GM12872 (cell line): ENCODE measurements around the gene PIP5K1B.

Experiments
- TF ChIP-seq, protein P1 (sequence below): IDR thresholded peaks from 3 replicates; pipeline ENCODE4 v1.5.1; 2011; ENCODE audit warnings: low read depth, mild to moderate bottlenecking, low read length, moderate library complexity; ENCODE audit not compliant: insufficient read depth

The PIP5K1B gene

DNA sequence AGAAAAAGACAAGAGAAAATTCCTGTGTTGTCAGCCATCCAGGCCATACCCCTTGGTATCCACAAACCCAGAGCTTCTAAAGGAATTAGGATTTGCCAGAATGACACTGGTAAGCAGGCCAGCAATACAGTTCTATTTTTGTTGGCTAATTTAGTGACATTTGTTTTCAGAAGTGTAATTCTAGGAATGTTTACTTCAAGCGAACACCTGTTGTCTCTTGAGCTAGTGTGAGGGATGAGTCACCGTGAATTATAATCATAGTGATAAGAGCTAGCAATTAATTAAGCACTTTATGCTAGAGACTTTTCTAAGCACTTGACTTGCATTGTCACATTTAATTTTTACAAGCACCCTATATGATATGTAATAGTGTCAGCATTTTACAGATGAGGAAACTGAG, 209.7 kb downstream of the PIP5K1B start:
- TF ChIP-seq, protein P1, sequence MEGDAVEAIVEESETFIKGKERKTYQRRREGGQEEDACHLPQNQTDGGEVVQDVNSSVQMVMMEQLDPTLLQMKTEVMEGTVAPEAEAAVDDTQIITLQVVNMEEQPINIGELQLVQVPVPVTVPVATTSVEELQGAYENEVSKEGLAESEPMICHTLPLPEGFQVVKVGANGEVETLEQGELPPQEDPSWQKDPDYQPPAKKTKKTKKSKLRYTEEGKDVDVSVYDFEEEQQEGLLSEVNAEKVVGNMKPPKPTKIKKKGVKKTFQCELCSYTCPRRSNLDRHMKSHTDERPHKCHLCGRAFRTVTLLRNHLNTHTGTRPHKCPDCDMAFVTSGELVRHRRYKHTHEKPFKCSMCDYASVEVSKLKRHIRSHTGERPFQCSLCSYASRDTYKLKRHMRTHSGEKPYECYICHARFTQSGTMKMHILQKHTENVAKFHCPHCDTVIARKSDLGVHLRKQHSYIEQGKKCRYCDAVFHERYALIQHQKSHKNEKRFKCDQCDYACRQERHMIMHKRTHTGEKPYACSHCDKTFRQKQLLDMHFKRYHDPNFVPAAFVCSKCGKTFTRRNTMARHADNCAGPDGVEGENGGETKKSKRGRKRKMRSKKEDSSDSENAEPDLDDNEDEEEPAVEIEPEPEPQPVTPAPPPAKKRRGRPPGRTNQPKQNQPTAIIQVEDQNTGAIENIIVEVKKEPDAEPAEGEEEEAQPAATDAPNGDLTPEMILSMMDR: no peak

DNA sequence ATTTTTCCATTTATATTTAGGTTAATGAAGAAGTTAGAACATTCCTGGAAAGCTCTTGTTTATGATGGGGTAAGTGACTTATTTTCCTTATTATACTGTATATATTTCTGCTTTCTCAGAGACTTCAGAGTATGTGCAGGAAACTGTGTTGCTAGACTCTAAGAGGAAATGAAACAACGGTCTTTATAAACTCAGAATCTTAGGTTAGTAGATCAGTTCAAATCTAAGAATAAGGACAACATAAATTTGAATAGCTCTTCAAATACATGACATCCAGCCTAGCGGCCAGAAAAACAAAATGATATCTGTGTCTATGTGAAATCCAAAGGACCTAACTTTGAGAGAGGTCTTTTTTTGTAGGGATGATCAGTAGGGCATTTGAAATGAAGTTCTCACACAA, 214.6 kb downstream of the PIP5K1B start:
- TF ChIP-seq, protein P1: no peak

DNA sequence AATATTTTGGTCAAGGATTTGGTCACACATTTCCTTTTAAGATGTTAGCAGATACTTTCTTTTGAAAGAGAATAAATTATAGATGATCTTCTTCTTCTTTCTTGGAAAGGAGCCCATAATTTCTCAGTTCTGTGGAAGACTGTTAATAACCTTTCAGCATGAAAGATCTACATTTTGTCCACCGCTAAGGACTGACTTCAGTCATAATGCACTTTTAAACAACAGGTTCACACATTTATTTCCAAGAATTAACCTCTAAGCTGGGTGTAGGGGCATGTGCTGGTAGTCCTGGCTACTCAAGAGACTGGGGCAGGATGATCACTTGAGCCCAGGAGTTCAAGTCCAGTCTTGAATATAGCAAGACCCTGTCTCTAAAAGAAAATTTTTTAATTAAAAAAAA, 215.9 kb downstream of the PIP5K1B start:
- TF ChIP-seq, protein P1: no peak

DNA sequence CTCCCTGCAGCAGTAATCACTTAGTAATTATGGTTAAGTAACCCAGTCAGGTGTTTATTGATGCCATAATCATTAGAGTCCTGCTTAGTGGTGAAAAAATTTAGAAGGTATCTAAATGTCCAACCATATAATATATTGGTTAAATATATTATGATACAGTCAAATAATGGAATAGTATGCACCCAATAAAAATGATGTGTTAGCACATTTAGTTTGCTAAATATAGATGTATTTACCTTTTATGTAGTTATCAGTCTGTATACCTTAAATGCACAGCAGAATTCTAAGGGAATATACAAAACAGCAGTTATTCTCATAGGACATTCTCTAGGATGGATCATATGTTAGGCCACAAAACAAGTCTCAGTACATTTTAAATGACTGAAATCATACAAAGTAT, 218.4 kb downstream of the PIP5K1B start:
- TF ChIP-seq, protein P1: no peak

DNA sequence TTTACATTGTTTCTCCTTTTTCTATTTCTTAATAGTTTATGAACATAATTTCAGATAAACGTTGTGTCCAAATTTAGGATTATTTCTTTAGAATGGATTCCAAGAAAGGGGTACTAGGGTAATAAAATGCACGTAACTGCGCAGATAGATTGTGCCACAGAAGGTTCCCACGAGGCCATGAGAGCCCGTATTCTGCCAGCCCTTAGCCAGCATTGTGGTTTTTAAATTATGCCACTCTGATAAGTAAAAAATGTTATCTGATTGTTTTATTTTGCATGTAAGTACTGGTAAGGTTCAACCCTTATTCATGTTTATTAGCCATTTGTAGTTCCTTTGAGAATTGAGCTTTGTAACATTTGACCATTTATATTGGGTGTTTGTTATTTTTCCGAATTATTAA, 220.1 kb downstream of the PIP5K1B start:
- TF ChIP-seq, protein P1: no peak

DNA sequence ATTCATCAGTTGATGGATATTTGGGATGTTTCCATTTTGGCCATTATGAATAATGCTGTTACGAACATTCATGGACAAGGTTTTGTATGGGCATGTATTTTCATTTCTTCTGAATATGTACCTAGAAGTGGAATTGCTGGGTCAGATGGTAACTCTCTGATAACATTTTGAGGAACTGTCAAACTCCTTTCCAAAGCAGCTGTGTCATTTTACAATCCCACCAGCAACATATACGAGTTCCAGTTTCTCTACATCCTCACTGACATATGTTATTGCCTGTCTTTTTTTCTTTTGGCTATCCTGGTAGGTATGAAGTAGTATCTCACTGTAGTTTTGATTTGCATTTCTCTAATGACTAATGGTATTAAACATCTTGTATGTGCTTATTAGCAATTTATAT, 222.1 kb downstream of the PIP5K1B start:
- TF ChIP-seq, protein P1: no peak

DNA sequence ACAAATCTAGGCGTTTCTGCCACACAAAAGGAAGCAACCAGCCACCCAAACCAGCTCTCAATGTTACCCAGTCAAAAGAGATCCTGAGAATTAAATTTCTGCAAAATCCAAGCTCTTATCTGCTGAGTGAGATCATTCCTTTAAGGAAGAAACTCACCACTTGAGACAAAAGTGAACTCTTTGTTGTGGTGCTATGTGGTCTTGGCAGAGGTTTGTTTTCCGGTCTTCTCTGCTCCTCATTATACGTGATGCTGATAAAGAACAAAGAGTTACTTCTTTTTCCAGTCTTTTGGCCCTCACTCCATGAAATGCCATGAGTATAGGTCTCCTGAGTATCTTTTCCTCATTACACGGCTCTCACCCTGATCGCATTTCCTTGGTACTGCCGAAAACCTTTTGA, 226.8 kb downstream of the PIP5K1B start:
- TF ChIP-seq, protein P1: no peak

DNA sequence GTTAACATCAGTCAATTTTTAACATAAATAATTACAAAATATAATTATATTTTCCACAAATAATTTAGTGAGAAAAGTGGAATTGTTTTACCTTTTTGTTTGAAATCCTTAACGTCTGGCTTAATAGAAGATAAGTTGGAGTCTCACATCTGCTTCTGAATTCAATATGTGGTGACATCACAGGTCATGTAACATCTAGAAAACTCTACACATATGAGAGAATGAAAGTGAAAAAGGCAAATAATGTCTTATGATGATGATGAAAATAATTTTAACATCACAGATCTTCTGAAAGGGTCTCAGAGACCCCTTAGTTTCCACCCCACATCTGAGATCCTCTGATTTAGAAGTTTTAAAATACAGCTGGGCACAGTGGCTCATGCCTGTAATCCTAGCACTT, 227.4 kb downstream of the PIP5K1B start:
- TF ChIP-seq, protein P1: no peak
